ENCODE data around the gene TCF12.

TCF12 gene

GRCh38 chr15:57251941-57252340, 333.5 kb downstream of the TCF12 start:
- Histone ChIP-seq H3K36me3 (ENCODE audit: insufficient read depth, low read length) (peaks cover 48% of the 10 kb centered on the region; the same call in 1 of the 2 replicates), H3K27me3 (ENCODE audit: insufficient read depth, low read length, poor library complexity, severe bottlenecking) (no peaks in the 10 kb centered on the region), H3F3A (ENCODE audit: low read depth) (no peaks in the 10 kb centered on the region), H3K79me2 (ENCODE audit: insufficient read depth, low read length) (no peaks in the 10 kb centered on the region), H3K9me2 (replicated peaks; ENCODE audit: low read depth, low read length) (no peaks in the 10 kb centered on the region), H3K4me1 (ENCODE audit: insufficient read depth, low read length, poor library complexity, severe bottlenecking) (no peaks in the 10 kb centered on the region), H3K9me3 (ENCODE audit: insufficient read depth, low read depth, low read length) (no peaks in the 10 kb centered on the region), H4K20me1 (ENCODE audit: insufficient read depth, low read length, poor library complexity, severe bottlenecking) (no peaks in the 10 kb centered on the region), H3K9ac (ENCODE audit: low read depth, low read length, poor library complexity, severe bottlenecking) (no peak overlapping the region), H3K4me2 (ENCODE audit: low read depth, low read length, poor library complexity, severe bottlenecking) (no peak overlapping the region), H2AFZ (ENCODE audit: low read length) (no peak overlapping the region), H3K4me3 (ENCODE audit: low read length, poor library complexity, severe bottlenecking) (no peak overlapping the region)
- TF ChIP-seq EZH2phosphoT487 (IDR thresholded peaks at IDR 0.05; ENCODE audit: borderline replicate concordance) (no peak), CTCF (conservative IDR thresholded peaks at IDR 0.05; ENCODE audit: low read length) (no peak)

- Histone ChIP-seq H3F3A (ENCODE audit: low read depth) (no peaks in the 10 kb centered on the region), H3K4me2 (ENCODE audit: low read depth, low read length, poor library complexity, severe bottlenecking) (no peak overlapping the region), H3K4me3 (ENCODE audit: low read length, poor library complexity, severe bottlenecking) (no peak overlapping the region), H3K9me3 (ENCODE audit: insufficient read depth, low read depth, low read length) (no peaks in the 10 kb centered on the region), H3K9me2 (replicated peaks; ENCODE audit: low read depth, low read length) (no peaks in the 10 kb centered on the region), H3K4me1 (ENCODE audit: insufficient read depth, low read length, poor library complexity, severe bottlenecking) (no peaks in the 10 kb centered on the region), H3K9ac (ENCODE audit: low read depth, low read length, poor library complexity, severe bottlenecking) (no peak overlapping the region), H3K79me2 (ENCODE audit: insufficient read depth, low read length) (no peaks in the 10 kb centered on the region), H3K36me3 (ENCODE audit: insufficient read depth, low read length) (peaks cover 44% of the 10 kb centered on the region; the same call in 1 of the 2 replicates), H2AFZ (ENCODE audit: low read length) (no peak overlapping the region), H4K20me1 (ENCODE audit: insufficient read depth, low read length, poor library complexity, severe bottlenecking) (no peaks in the 10 kb centered on the region), H3K27me3 (ENCODE audit: insufficient read depth, low read length, poor library complexity, severe bottlenecking) (no peaks in the 10 kb centered on the region)
- TF ChIP-seq CTCF (conservative IDR thresholded peaks at IDR 0.05; ENCODE audit: low read length): no peak
- TF ChIP-seq EZH2phosphoT487 (IDR thresholded peaks at IDR 0.05; ENCODE audit: borderline replicate concordance): no peak
Observed at GRCh38 chr15:57253082-57253481, 334.6 kb downstream of the TCF12 start.

- Histone ChIP-seq H4K20me1 (ENCODE audit: insufficient read depth, low read length, poor library complexity, severe bottlenecking) (no peaks in the 10 kb centered on the region), H3K36me3 (ENCODE audit: insufficient read depth, low read length) (peaks cover 44% of the 10 kb centered on the region; the same call in 1 of the 2 replicates), H2AFZ (ENCODE audit: low read length) (no peak overlapping the region), H3K9ac (ENCODE audit: low read depth, low read length, poor library complexity, severe bottlenecking) (no peak overlapping the region), H3K4me1 (ENCODE audit: insufficient read depth, low read length, poor library complexity, severe bottlenecking) (no peaks in the 10 kb centered on the region), H3K9me2 (replicated peaks; ENCODE audit: low read depth, low read length) (no peaks in the 10 kb centered on the region), H3F3A (ENCODE audit: low read depth) (no peaks in the 10 kb centered on the region), H3K4me2 (ENCODE audit: low read depth, low read length, poor library complexity, severe bottlenecking) (no peak overlapping the region), H3K27me3 (ENCODE audit: insufficient read depth, low read length, poor library complexity, severe bottlenecking) (no peaks in the 10 kb centered on the region), H3K9me3 (ENCODE audit: insufficient read depth, low read depth, low read length) (no peaks in the 10 kb centered on the region), H3K4me3 (ENCODE audit: low read length, poor library complexity, severe bottlenecking) (no peak overlapping the region), H3K79me2 (ENCODE audit: insufficient read depth, low read length) (no peaks in the 10 kb centered on the region)
- no peak for TF ChIP-seq CTCF (conservative IDR thresholded peaks at IDR 0.05; ENCODE audit: low read length)
- no peak for TF ChIP-seq EZH2phosphoT487 (IDR thresholded peaks at IDR 0.05; ENCODE audit: borderline replicate concordance)
Observed at GRCh38 chr15:57253500-57253899, 335.1 kb downstream of the TCF12 start.
